H1 (cell line): ENCODE measurements around the gene BIRC5. TPM values are rescaled to one million over a fixed set of nuclear protein-coding genes. Genes with fewer than 3 reads are reported as not detected.

Source experiments
- CTCF ChIA-PET: fragments of 300-600 bp; sonication (Branson Sonifier 250); formaldehyde crosslinking; loops from one replicate; lab custom pipeline; 2021; ENCODE audit not compliant: partially characterized antibody; lab: Charles Lee
- POLR2A ChIA-PET: fragments of 300-600 bp; sonication (Branson Sonifier 250); formaldehyde crosslinking; loops from one replicate; lab custom pipeline; 2021; ENCODE audit warnings: inconsistent platforms; ENCODE audit not compliant: partially characterized antibody; lab: Charles Lee
- DNase-seq, 2 experiments: peaks; one replicate each; pipeline versions ENCODE4 v3.0.0 to v3.0.0-alpha.2; 2010 to 2022; ENCODE audit warnings: low spot score in 2 of 2, low read depth in 1 of 2, mixed read lengths in 1 of 2
- FAIRE-seq: peaks from 2 replicates; lab custom pipeline; 2011; peaks lifted over from hg19 to GRCh38; lab: Jason Lieb, UNC
- H2AFZ ChIP-seq: 2 replicates; pipeline ENCODE4 v1.8.1; 2012; ENCODE audit warnings: low read length, inconsistent platforms
- H2AK5ac ChIP-seq: 2 replicates; pipeline ENCODE4 v1.6.1; 2013; ENCODE audit warnings: low read depth, low read length
- H2BK120ac ChIP-seq: replicated peaks from 2 replicates; pipeline ENCODE3; 2013; ENCODE audit warnings: low read depth, low read length, inconsistent platforms
- H2BK12ac ChIP-seq: 2 replicates; pipeline ENCODE4 v1.6.1; 2013; ENCODE audit warnings: low read depth, low read length
- H2BK15ac ChIP-seq: 2 replicates; pipeline ENCODE4 v1.6.1; 2013; ENCODE audit warnings: low read length
- H2BK20ac ChIP-seq: 2 replicates; pipeline ENCODE4 v1.6.1; 2013; ENCODE audit warnings: low read length
- H2BK5ac ChIP-seq: 2 replicates; pipeline ENCODE4 v1.6.1; 2013; ENCODE audit warnings: low read depth, low read length
- H3K14ac ChIP-seq: 2 replicates; pipeline ENCODE4 v1.6.1; 2013; ENCODE audit warnings: inconsistent platforms; ENCODE audit not compliant: insufficient read length
- H3K18ac ChIP-seq: 2 replicates; pipeline ENCODE4 v1.6.1; 2013; ENCODE audit warnings: low read length; ENCODE audit errors: extremely low read depth
- H3K23ac ChIP-seq: 2 replicates; pipeline ENCODE4 v1.6.1; 2013; ENCODE audit warnings: inconsistent platforms; ENCODE audit not compliant: insufficient read length
- H3K23me2 ChIP-seq: 2 replicates; pipeline ENCODE4 v1.6.1; 2013; ENCODE audit warnings: low read depth, low read length
- H3K27ac ChIP-seq: 2 replicates; pipeline ENCODE4 v1.6.1; 2011; ENCODE audit warnings: low read depth, low read length, inconsistent platforms
- H3K27me3 ChIP-seq, 4 experiments: replicated peaks in 1 of 4; 1 replicate in 1 of 4; 2 replicates in 3 of 4; pipeline versions ENCODE4 v1.6.1 to v1.8.1; 2011 to 2013; ENCODE audit warnings: low read length in 3 of 4, mild to moderate bottlenecking in 3 of 4, inconsistent platforms in 2 of 4, mixed read lengths in 2 of 4, moderate library complexity in 1 of 4; ENCODE audit not compliant: control insufficient read depth in 3 of 4, insufficient read depth in 3 of 4; ENCODE audit errors: extremely low read depth in 1 of 4
- H3K36me3 ChIP-seq, 4 experiments: 2 replicates each; pipeline versions ENCODE4 v1.6.1 to v1.8.1; 2011 to 2013; ENCODE audit warnings: mild to moderate bottlenecking in 4 of 4, low read length in 3 of 4, moderate library complexity in 2 of 4, control low read depth in 1 of 4, inconsistent platforms in 1 of 4; ENCODE audit not compliant: insufficient read depth in 4 of 4, control insufficient read depth in 2 of 4
- H3K4ac ChIP-seq: replicated peaks from 2 replicates; pipeline ENCODE3; 2013; ENCODE audit warnings: low read length, low read depth, mixed read lengths, inconsistent platforms; ENCODE audit not compliant: insufficient read length
- H3K4me1 ChIP-seq, 4 experiments: replicated peaks in 1 of 4; 1 replicate in 1 of 4; 2 replicates in 3 of 4; pipeline versions ENCODE4 v1.6.1 to v1.8.1; 2011 to 2013; ENCODE audit warnings: low read length in 3 of 4, inconsistent platforms in 2 of 4, mixed read lengths in 1 of 4; ENCODE audit not compliant: insufficient read depth in 4 of 4, control insufficient read depth in 3 of 4
- H3K4me2 ChIP-seq, 2 experiments: 2 replicates each; pipeline versions ENCODE4 v1.6.1 to v1.8.1; 2011 to 2013; ENCODE audit warnings: low read depth in 2 of 2, low read length in 2 of 2, control low read depth in 1 of 2, inconsistent platforms in 1 of 2, mild to moderate bottlenecking in 1 of 2; ENCODE audit not compliant: insufficient read depth in 1 of 2
- H3K4me3 ChIP-seq, 4 experiments: fragments of 200-600, 300-600 bp in 1 of 4; sonication (generic), shearing (Covaris generic), sonication (Bioruptor Twin) in 1 of 4; 2 replicates each; pipeline versions ENCODE4 v1.5.1 to v1.8.1; 2011 to 2016; ENCODE audit warnings: low read length in 4 of 4, low read depth in 3 of 4, control low read depth in 2 of 4, inconsistent platforms in 2 of 4, mild to moderate bottlenecking in 2 of 4, mixed read lengths in 1 of 4, moderate library complexity in 1 of 4; ENCODE audit not compliant: insufficient read depth in 2 of 4; ENCODE audit errors: extremely low read depth in 1 of 4
- H3K56ac ChIP-seq: replicated peaks from 2 replicates; pipeline ENCODE3; 2013; ENCODE audit warnings: low read depth, mild to moderate bottlenecking, mixed read lengths, low read length, inconsistent platforms; ENCODE audit not compliant: insufficient read length
- H3K79me1 ChIP-seq: 2 replicates; pipeline ENCODE4 v1.6.1; 2013; ENCODE audit warnings: low read depth, low read length, control low read depth
- H3K79me2 ChIP-seq, 2 experiments: 2 replicates each; pipeline versions ENCODE4 v1.6.1 to v1.8.1; 2012 to 2013; ENCODE audit warnings: low read length in 2 of 2, mild to moderate bottlenecking in 2 of 2, inconsistent platforms in 1 of 2; ENCODE audit not compliant: insufficient read depth in 2 of 2, control insufficient read depth in 1 of 2
- H3K9ac ChIP-seq, 4 experiments: replicated peaks in 1 of 4; 1 replicate in 1 of 4; 2 replicates in 3 of 4; pipeline versions ENCODE4 v1.6.1 to v1.8.1; 2011 to 2013; ENCODE audit warnings: low read depth in 3 of 4, low read length in 3 of 4, control low read depth in 2 of 4, mild to moderate bottlenecking in 2 of 4, moderate library complexity in 2 of 4, inconsistent platforms in 1 of 4; ENCODE audit errors: extremely low read depth in 1 of 4
- H3K9me3 ChIP-seq, 2 experiments: 2 replicates each; pipeline versions ENCODE4 v1.6.1 to v1.8.1; 2012 to 2013; ENCODE audit warnings: mild to moderate bottlenecking in 2 of 2, moderate library complexity in 2 of 2, control low read depth in 1 of 2, inconsistent platforms in 1 of 2, low read depth in 1 of 2, low read length in 1 of 2, mixed read lengths in 1 of 2; ENCODE audit not compliant: insufficient read depth in 2 of 2
- H4K20me1 ChIP-seq, 2 experiments: replicated peaks in 1 of 2; 2 replicates each; pipeline versions ENCODE3 to v1.8.1; 2011 to 2013; ENCODE audit warnings: inconsistent platforms in 2 of 2, low read length in 2 of 2, mild to moderate bottlenecking in 1 of 2; ENCODE audit not compliant: insufficient read depth in 2 of 2, control insufficient read depth in 1 of 2
- H4K5ac ChIP-seq: 2 replicates; pipeline ENCODE4 v1.6.1; 2013; ENCODE audit warnings: low read length, low read depth, mixed read lengths, inconsistent platforms; ENCODE audit not compliant: insufficient read length
- H4K8ac ChIP-seq: 2 replicates; pipeline ENCODE4 v1.8.0; 2013; ENCODE audit warnings: mild to moderate bottlenecking, moderate library complexity, low read length, inconsistent platforms; ENCODE audit not compliant: insufficient read depth; ENCODE audit errors: extremely low read depth
- H4K91ac ChIP-seq: replicated peaks from 2 replicates; pipeline ENCODE3; 2013; ENCODE audit warnings: low read length, mixed read lengths, inconsistent platforms; ENCODE audit not compliant: insufficient read length
- BRCA1 ChIP-seq: IDR thresholded peaks from 2 replicates; pipeline ENCODE4 v1.6.1; 2012; ENCODE audit warnings: low read depth, low read length, improper control_type of control experiment
- EP300 ChIP-seq, 2 experiments: IDR thresholded peaks; 1 replicate in 1 of 2; 2 replicates in 1 of 2; pipeline ENCODE4 v1.6.1; 2011 to 2012; ENCODE audit warnings: low read depth in 2 of 2, low read length in 2 of 2, mild to moderate bottlenecking in 2 of 2, borderline replicate concordance in 1 of 2, inconsistent platforms in 1 of 2, moderate library complexity in 1 of 2
- HDAC6 ChIP-seq: IDR thresholded peaks from one replicate; pipeline ENCODE4 v1.7.1; 2012; ENCODE audit warnings: low read depth, mild to moderate bottlenecking, inconsistent platforms, low read length, moderate library complexity
- JUN ChIP-seq: IDR thresholded peaks from 2 replicates; pipeline ENCODE4 v1.6.1; 2011; ENCODE audit warnings: low read depth, mild to moderate bottlenecking, improper control_type of control experiment, low read length
- KDM1A ChIP-seq: fragments of 200-600, 300-600 bp; sonication (generic); IDR thresholded peaks from 2 replicates; pipeline ENCODE4 v1.7.1; 2016; ENCODE audit warnings: mild to moderate bottlenecking, low read length, borderline replicate concordance
- NRF1 ChIP-seq: IDR thresholded peaks from 2 replicates; pipeline ENCODE4 v1.6.1; 2011; ENCODE audit warnings: mild to moderate bottlenecking, low read depth, low read length, improper control_type of control experiment
- POLR2A ChIP-seq, 2 experiments: IDR thresholded peaks; 1 replicate in 1 of 2; 2 replicates in 1 of 2; pipeline ENCODE4 v1.6.1; 2011; ENCODE audit warnings: low read depth in 2 of 2, low read length in 2 of 2, mild to moderate bottlenecking in 2 of 2; ENCODE audit errors: control extremely low read depth in 1 of 2
- RAD21 ChIP-seq, 2 experiments: IDR thresholded peaks in 1 of 2; conservative IDR thresholded peaks in 1 of 2; 2 replicates each; pipeline ENCODE4 v1.6.1; 2011; ENCODE audit warnings: low read depth in 2 of 2, low read length in 2 of 2, improper control_type of control experiment in 1 of 2, inconsistent platforms in 1 of 2, mild to moderate bottlenecking in 1 of 2, moderate library complexity in 1 of 2
- RNF2 ChIP-seq: fragments of 200-900, 300-1000 bp; sonication (generic); IDR thresholded peaks from 2 replicates; pipeline ENCODE4 v1.7.1; 2016; ENCODE audit warnings: borderline replicate concordance, low read depth, mild to moderate bottlenecking, antibody characterized with exemption, low read length; ENCODE audit not compliant: poor library complexity, severe bottlenecking; ENCODE audit errors: missing control alignments
- USF2 ChIP-seq: IDR thresholded peaks from 2 replicates; pipeline ENCODE4 v1.6.1; 2011; ENCODE audit warnings: low read length, improper control_type of control experiment
- WGBS, 2 experiments: shearing (Covaris generic) in 1 of 2; methylation state at CpG; one replicate each; pipeline versions ENCODE4 v1.1.6 to v1.1.7; 2013 to 2015; ENCODE audit warnings: low lambda C conversion rate in 2 of 2, mixed read lengths in 2 of 2, inconsistent platforms in 1 of 2, low coverage in 1 of 2, missing lambda C conversion rate in 1 of 2; ENCODE audit not compliant: insufficient replicate concordance in 2 of 2, insufficient coverage in 1 of 2, insufficient read length in 1 of 2; ENCODE audit errors: extremely low coverage in 1 of 2, missing lambda C conversion rate in 1 of 2; 5-methylcytosine and 5-hydroxymethylcytosine counted together
- polyA plus RNA-seq, 7 experiments: library from polyadenylated mRNA; depleted of rRNA in 3 of 7; stranded (reverse) in 5 of 7; unstranded in 2 of 7; fragments of >200 nt in 5 of 7; fragments of 200-250 nt in 2 of 7; gene quantifications; 1 replicate in 5 of 7; 2 replicates in 1 of 7; 4 replicates in 1 of 7; pipeline versions ENCODE4 v1.2.1 to v1.2.3, GENCODE V29; 2011 to 2013; ENCODE audit warnings: missing spikeins in 2 of 7, mixed read lengths in 2 of 7
- total RNA-seq: library from RNA; stranded (reverse); fragmentation: NEBNext Ultra II Directional; extraction: Animal tissue kit (Norgen Biotek cat#: 25700); gene quantifications from 2 replicates; pipeline ENCODE4 v1.2.1, GENCODE V29; 2021

Gene BIRC5
- total and polyA plus RNA-seq, 2 of the 8 experiments (the other 6 are each of a cell fraction or from before 2014, with no cell fraction given): 42.2 to 108 TPM

GRCh38 chr17:78263736-78264340 is 49.8 kb downstream of the BIRC5 start:
- Histone ChIP-seq H3K79me1 (no peaks in the 10 kb centered on the region), H2AFZ (no peak overlapping the region), H3K56ac (no peak overlapping the region), H3K36me3 (no peaks in the 10 kb centered on the region), H3K4me3 (no peak overlapping the region), H4K20me1 (no peaks in the 10 kb centered on the region), H3K9ac (no peak overlapping the region), H2AK5ac (no peak overlapping the region), H3K18ac (no peak overlapping the region), H3K9me3 (no peaks in the 10 kb centered on the region), H2BK20ac (peak overlapping the region; percentile 21; the same call in 1 of the 2 replicates), H3K27me3 (no peaks in the 10 kb centered on the region; a peak in 3 of 7 replicates), H3K23ac (no peak overlapping the region), H3K23me2 (no peaks in the 10 kb centered on the region; the same call in 1 of the 2 replicates), H4K91ac (no peak overlapping the region), H3K4me1 (peaks cover 3 to 31% (median 26%) of the 10 kb centered on the region in 4 experiments), H2BK15ac (peak overlapping the region; percentile 81), H2BK12ac (peak overlapping the region; percentile 80; the same call in 1 of the 2 replicates), H3K79me2 (no peaks in the 10 kb centered on the region), H3K4me2 (no peak overlapping the region), H3K14ac (no peak overlapping the region), H3K4ac (no peak overlapping the region), H3K27ac (no peak overlapping the region), H4K5ac (no peak overlapping the region), H2BK5ac (peak overlapping the region; percentile 52; the same call in 1 of the 2 replicates), H2BK120ac (no peak overlapping the region), H4K8ac (no peak overlapping the region; the same call in 1 of the 2 replicates)
- no peak for FAIRE-seq
- TF ChIP-seq RAD21 (IDR thresholded peaks at IDR 0.05 in 1 of 2, conservative IDR thresholded peaks at IDR 0.05 in 1 of 2; ENCODE audit: low read depth in 2 of 2, low read length in 2 of 2) (no peak), JUN (no peak), BRCA1 (no peak), RNF2 (no peak), EP300 (IDR thresholded peaks at IDR 0.05; ENCODE audit: borderline replicate concordance in 1 of 2, low read depth in 2 of 2, low read length in 2 of 2) (no peak), NRF1 (no peak), KDM1A (no peak), USF2 (no peak), HDAC6 (no peak), POLR2A (IDR thresholded peaks at IDR 0.05; ENCODE audit: control extremely low read depth in 1 of 2, low read depth in 2 of 2, low read length in 2 of 2) (no peak)
- POLR2A ChIA-PET: interaction anchor here (1.8 kb wide), 1 partner anchor 9 kb away, joined by 5 read pairs; no protein-coding TSS in a partner anchor
- CTCF ChIA-PET: interaction anchor here (0.6 to 2.2 kb wide), 6 partner anchors 8 to 340 kb away, joined by 3 to 15 read pairs (median 4); no protein-coding TSS in a partner anchor
- WGBS, 2 experiments: 97% methylated on average over 9 of the region's 9 CpGs; no CpG with 5 or more reads in 1 of the 2 experiments
- no peak for DNase-seq
